Hepatocyte (in vitro differentiated cells): ENCODE data around the gene DLGAP4. TPM values are rescaled to one million over a fixed set of nuclear protein-coding genes. Genes with fewer than 3 reads are reported as not detected.

Experiments
- DNase-seq: peaks from one replicate; pipeline ENCODE4 v3.0.0-alpha.2; 2016; ENCODE audit warnings: low spot score
- H2AFZ ChIP-seq: fragments of 200-600 bp; sonication (generic); 2 replicates; pipeline ENCODE4 v1.6.0; 2016; ENCODE audit warnings: antibody characterized with exemption, mild to moderate bottlenecking
- H3K27ac ChIP-seq: fragments of 200-600 bp; sonication (generic); 2 replicates; pipeline ENCODE4 v1.5.1; 2016; ENCODE audit warnings: mild to moderate bottlenecking
- H3K27me3 ChIP-seq: fragments of 200-600 bp; sonication (generic); 2 replicates; pipeline ENCODE4 v1.6.1; 2016
- H3K36me3 ChIP-seq: fragments of 200-600 bp; sonication (generic); replicated peaks from 2 replicates; pipeline ENCODE4 v1.5.1; 2016; ENCODE audit warnings: low read depth; ENCODE audit not compliant: insufficient read depth
- H3K4me1 ChIP-seq: fragments of 200-600 bp; sonication (generic); 2 replicates; pipeline ENCODE4 v1.5.1; 2016; ENCODE audit warnings: mild to moderate bottlenecking, moderate library complexity; ENCODE audit not compliant: insufficient read depth
- H3K4me2 ChIP-seq: fragments of 200-600 bp; sonication (generic); 2 replicates; pipeline ENCODE4 v1.6.0; 2016
- H3K4me3 ChIP-seq: fragments of 200-600 bp; sonication (generic); 2 replicates; pipeline ENCODE4 v1.5.1; 2016; ENCODE audit warnings: mild to moderate bottlenecking
- H3K79me2 ChIP-seq: fragments of 200-600 bp; sonication (generic); 2 replicates; pipeline ENCODE4 v1.6.0; 2017; ENCODE audit warnings: mild to moderate bottlenecking
- H3K9me2 ChIP-seq: fragments of 200-600 bp; sonication (generic); replicated peaks from 2 replicates; pipeline ENCODE4 v1.6.0; 2017; ENCODE audit warnings: mild to moderate bottlenecking; ENCODE audit not compliant: insufficient read depth
- H3K9me3 ChIP-seq: fragments of 200-600 bp; sonication (generic); 2 replicates; pipeline ENCODE4 v1.5.1; 2016; ENCODE audit warnings: low read depth, mild to moderate bottlenecking
- H4K20me1 ChIP-seq: fragments of 200-600 bp; sonication (generic); 2 replicates; pipeline ENCODE4 v1.6.0; 2016; ENCODE audit warnings: mild to moderate bottlenecking; ENCODE audit not compliant: insufficient read depth, poor library complexity, severe bottlenecking
- CTCF ChIP-seq: fragments of 200-600 bp; sonication (generic); IDR thresholded peaks from 2 replicates; pipeline ENCODE4 v1.5.1; 2016; ENCODE audit warnings: antibody characterized with exemption, mild to moderate bottlenecking; ENCODE audit not compliant: poor library complexity
- EZH2 ChIP-seq: fragments of 200-600 bp; sonication (generic); IDR thresholded peaks from 2 replicates; pipeline ENCODE4 v1.6.1; 2016; ENCODE audit warnings: antibody characterized with exemption, mild to moderate bottlenecking, borderline replicate concordance
- EZH2phosphoT487 ChIP-seq: fragments of 200-600 bp; sonication (generic); IDR thresholded peaks from one replicate; pipeline ENCODE4 v1.6.1; 2018; ENCODE audit warnings: antibody characterized with exemption, mild to moderate bottlenecking, low read depth, moderate library complexity; ENCODE audit not compliant: unreplicated experiment, severe bottlenecking
- WGBS: methylation state at CpG from one replicate; pipeline ENCODE4 v1.1.6; 2016; ENCODE audit warnings: low lambda C conversion rate; ENCODE audit errors: missing lambda C conversion rate; 5-methylcytosine and 5-hydroxymethylcytosine counted together
- polyA plus RNA-seq: library from polyadenylated mRNA; unstranded; fragments of >200 nt; fragmentation: Nextera tagmentation; extraction: Ambion mirVana; gene quantifications from 2 replicates; pipeline ENCODE4 v1.2.1, GENCODE V29; 2016
- total RNA-seq: library from RNA; depleted of rRNA; stranded (reverse); fragments of >200 nt; gene quantifications from 2 replicates; pipeline ENCODE4 v1.2.3, GENCODE V29; 2014

The DLGAP4 gene
- total and polyA plus RNA-seq, 2 experiments from 2014 or later, result 16.5 to 39.4 TPM

GRCh38 chr20:36485286-36485685, 179.1 kb downstream of the DLGAP4 start:
- DNase-seq, result no peak
- no peaks in the 10 kb centered on the region for H3K4me1 ChIP-seq

GRCh38 chr20:36487069-36487468, 180.9 kb downstream of the DLGAP4 start:
- peaks cover 100% of the 10 kb centered on the region for H3K79me2 ChIP-seq
- TF ChIP-seq EZH2 (no peak), EZH2phosphoT487 (no peak), CTCF (no peak)
- no peak overlapping the region for H3K27ac ChIP-seq
- H3K4me3 ChIP-seq, result no peak overlapping the region
- H4K20me1 ChIP-seq, result peaks cover 96% of the 10 kb centered on the region
- H3K4me1 ChIP-seq, result no peaks in the 10 kb centered on the region
- no peak overlapping the region for H3K4me2 ChIP-seq
- H2AFZ ChIP-seq, result no peak overlapping the region
- no peaks in the 10 kb centered on the region for H3K27me3 ChIP-seq
- H3K9me2 ChIP-seq, result no peaks in the 10 kb centered on the region
- DNase-seq, result no peak
- H3K36me3 ChIP-seq, result no peaks in the 10 kb centered on the region
- WGBS, result 96% methylated on average over 1 of the region's 1 CpG
- H3K9me3 ChIP-seq, result no peaks in the 10 kb centered on the region

More at GRCh38 chr20:36485286-36485685, 179.1 kb downstream of the DLGAP4 start:
- no peaks in the 10 kb centered on the region for H3K36me3 ChIP-seq
- H3K9me3 ChIP-seq, result no peaks in the 10 kb centered on the region
- H3K79me2 ChIP-seq, result peaks cover 100% of the 10 kb centered on the region
- no peak overlapping the region for H3K4me2 ChIP-seq
- H4K20me1 ChIP-seq, result peaks cover 96% of the 10 kb centered on the region
- no peak overlapping the region for H3K4me3 ChIP-seq
- H3K27ac ChIP-seq, result no peak overlapping the region
- no peak overlapping the region for H2AFZ ChIP-seq
- TF ChIP-seq EZH2phosphoT487 (no peak), EZH2 (no peak), CTCF (no peak)
- no peaks in the 10 kb centered on the region for H3K27me3 ChIP-seq
- 92% methylated on average over 3 of the region's 3 CpGs for WGBS
- H3K9me2 ChIP-seq, result no peaks in the 10 kb centered on the region

- no peak for DNase-seq
- H3K4me1 ChIP-seq, result no peaks in the 10 kb centered on the region
- H3K9me3 ChIP-seq, result no peaks in the 10 kb centered on the region
- peaks cover 95% of the 10 kb centered on the region for H4K20me1 ChIP-seq
- 87% methylated on average over 1 of the region's 1 CpG for WGBS
- peaks cover 93% of the 10 kb centered on the region for H3K79me2 ChIP-seq
- H3K36me3 ChIP-seq, result no peaks in the 10 kb centered on the region
- no peaks in the 10 kb centered on the region for H3K27me3 ChIP-seq
- H3K9me2 ChIP-seq, result no peaks in the 10 kb centered on the region
- no peak overlapping the region for H2AFZ ChIP-seq
- TF ChIP-seq CTCF, result no peak
- TF ChIP-seq EZH2, result no peak
- no peak for TF ChIP-seq EZH2phosphoT487
- no peak overlapping the region for H3K4me2 ChIP-seq
- no peak overlapping the region for H3K27ac ChIP-seq
- H3K4me3 ChIP-seq, result no peak overlapping the region
These were observed 184.1 kb downstream of the DLGAP4 start for GRCh38 chr20:36490191-36490590.
